Activated CD4-positive, alpha-beta T cell treated with anti-CD3 and anti-CD28 coated beads, Interleukin-2, amount 10 ng/mL, durations not matched to agents 7 days and 5 days (primary cell): Measurements from ENCODE around the gene PCDHA7. TPM values are rescaled to one million over a fixed set of nuclear protein-coding genes. Genes with fewer than 3 reads are reported as not detected.
A peak's percentile ranks its signal among the peaks of the same experiment; 100 is the strongest.
"Not testable (repeated sequence)": the region's sequence is repeated elsewhere in the genome, so short reads cannot be mapped to it uniquely, and the experiment has no call there.

Experiments used
- CTCF ChIA-PET: fragments of 350-600 bp; sonication (Branson Sonifier 250); formaldehyde crosslinking; loops from one replicate; lab custom pipeline; 2021; ENCODE audit warnings: antibody characterized with exemption; lab: Charles Lee
- POLR2A ChIA-PET: fragments of 350-600 bp; sonication (Branson Sonifier 250); formaldehyde crosslinking; loops from one replicate; lab custom pipeline; 2021; ENCODE audit warnings: antibody characterized with exemption; lab: Charles Lee
- DNase-seq: peaks from one replicate; pipeline ENCODE4 v3.0.0-alpha.2; 2020
- H3K27ac Mint-ChIP-seq: one replicate; pipeline ENCODE4 v1.8.0; 2021; ENCODE audit warnings: mild to moderate bottlenecking, moderate library complexity, mixed read lengths
- H3K27me3 Mint-ChIP-seq: one replicate; pipeline ENCODE4 v1.8.0; 2021; ENCODE audit warnings: mixed read lengths
- H3K36me3 Mint-ChIP-seq: one replicate; pipeline ENCODE4 v1.8.0; 2021; ENCODE audit warnings: low read depth, mixed read lengths
- H3K4me1 Mint-ChIP-seq: one replicate; pipeline ENCODE4 v1.8.0; 2021; ENCODE audit warnings: mixed read lengths
- H3K4me3 Mint-ChIP-seq: one replicate; pipeline ENCODE4 v1.8.0; 2021; ENCODE audit warnings: mild to moderate bottlenecking, moderate library complexity, mixed read lengths
- H3K9me3 Mint-ChIP-seq: one replicate; pipeline ENCODE4 v1.8.0; 2021; ENCODE audit warnings: mixed read lengths
- total RNA-seq, 2 experiments: library from RNA; stranded (reverse); gene quantifications; one replicate each; pipeline ENCODE4 v1.2.3, GENCODE V29; 2021

The PCDHA7 gene
- not detected for total RNA-seq

GRCh38 chr5:140833993-140834392 is at the start of gene PCDHA7:
Gene PCDHA7, plus strand, starts transcription at chr5:140834269. Its CDS starts 115 bp downstream, at chr5:140834384.
- no peak within 1 kb of the TSS for H3K27ac Mint-ChIP-seq
- CTCF ChIA-PET: no interaction called here
- no peak within 1 kb of the TSS for H3K4me3 Mint-ChIP-seq
- no peak for DNase-seq
- H3K4me1 Mint-ChIP-seq: no peaks in the 10 kb centered on the region
- peaks cover 6% of the 10 kb centered on the region for H3K9me3 Mint-ChIP-seq
- H3K36me3 Mint-ChIP-seq: no peaks in the 10 kb centered on the region
- POLR2A ChIA-PET: no interaction called here
- peaks cover 2% of the 10 kb centered on the region for H3K27me3 Mint-ChIP-seq

GRCh38 chr5:140785905-140786686 is 48.0 kb upstream of the PCDHA7 start, which contains the start of gene PCDHA1:
Gene PCDHA1, plus strand, starts transcription at chr5:140786140.
- Mint-ChIP-seq H3K4me1 (peaks cover 1% of the 10 kb centered on the region), H3K27me3 (peaks cover 4% of the 10 kb centered on the region), H3K27ac (no peak within 1 kb of the TSS), H3K36me3 (no peaks in the 10 kb centered on the region), H3K9me3 (peaks cover 31% of the 10 kb centered on the region), H3K4me3 (no peak within 1 kb of the TSS)
- ChIA-PET POLR2A (no interaction called here), CTCF (interaction anchor here (1.0 kb wide), 1 partner anchor 9 kb away, joined by 3 read pairs; the partner anchor contains the start of gene PCDHA2)
- no peak for DNase-seq

GRCh38 chr5:140787422-140787821 is 46.6 kb upstream of the PCDHA7 start:
- H3K4me3 Mint-ChIP-seq, H3K27ac Mint-ChIP-seq, H3K27me3 Mint-ChIP-seq, POLR2A ChIA-PET, DNase-seq, H3K4me1 Mint-ChIP-seq, H3K36me3 Mint-ChIP-seq: not testable (repeated sequence)
- peaks cover 27% of the 10 kb centered on the region for H3K9me3 Mint-ChIP-seq
- CTCF ChIA-PET: interaction anchor here (1.0 kb wide), 1 partner anchor 8 kb away, joined by 3 read pairs; the partner anchor contains the start of gene PCDHA2

GRCh38 chr5:140787849-140788504 is 46.1 kb upstream of the PCDHA7 start:
- POLR2A ChIA-PET, DNase-seq, H3K27me3 Mint-ChIP-seq, CTCF ChIA-PET, H3K27ac Mint-ChIP-seq, H3K4me3 Mint-ChIP-seq, H3K36me3 Mint-ChIP-seq, H3K4me1 Mint-ChIP-seq: not testable (repeated sequence)
- H3K9me3 Mint-ChIP-seq: peaks cover 24% of the 10 kb centered on the region

- ChIA-PET CTCF (no interaction called here), POLR2A (no interaction called here)
- H3K27ac Mint-ChIP-seq: no peak overlapping the region
Measured at GRCh38 chr5:140791089-140791488, 43.0 kb upstream of the PCDHA7 start.

GRCh38 chr5:140794595-140795258 is 39.3 kb upstream of the PCDHA7 start, which contains the start of gene PCDHA2:
Gene PCDHA2, plus strand, starts transcription at chr5:140794852.
- H3K4me1 Mint-ChIP-seq: no peaks in the 10 kb centered on the region
- H3K4me3 Mint-ChIP-seq: no peak within 1 kb of the TSS
- no peak for DNase-seq
- ChIA-PET POLR2A (no interaction called here), CTCF (interaction anchor here (1.2 kb wide), 1 partner anchor 8 kb away, joined by 3 read pairs; no protein-coding TSS in a partner anchor)
- H3K36me3 Mint-ChIP-seq: no peaks in the 10 kb centered on the region
- H3K27ac Mint-ChIP-seq: no peak within 1 kb of the TSS
- peaks cover 4% of the 10 kb centered on the region for H3K27me3 Mint-ChIP-seq
- peaks cover 27% of the 10 kb centered on the region for H3K9me3 Mint-ChIP-seq

More at GRCh38 chr5:140791089-140791488, 43.0 kb upstream of the PCDHA7 start:
- Mint-ChIP-seq H3K27me3 (peaks cover 8% of the 10 kb centered on the region), H3K4me1 (no peaks in the 10 kb centered on the region), H3K9me3 (peaks cover 34% of the 10 kb centered on the region), H3K4me3 (no peak overlapping the region), H3K36me3 (no peaks in the 10 kb centered on the region)
- no peak for DNase-seq

- ChIA-PET POLR2A (no interaction called here), CTCF (interaction anchor here (1.2 kb wide), 1 partner anchor 9 kb away, joined by 3 read pairs; no protein-coding TSS in a partner anchor)
- Mint-ChIP-seq H3K9me3 (peaks cover 28% of the 10 kb centered on the region), H3K36me3 (no peaks in the 10 kb centered on the region), H3K27ac (no peak overlapping the region), H3K4me1 (no peaks in the 10 kb centered on the region), H3K4me3 (no peak overlapping the region), H3K27me3 (peaks cover 5% of the 10 kb centered on the region)
- DNase-seq: no peak
Measured at GRCh38 chr5:140795259-140795641, 38.8 kb upstream of the PCDHA7 start.

GRCh38 chr5:140796072-140796717 is 37.9 kb upstream of the PCDHA7 start:
- CTCF ChIA-PET, H3K4me1 Mint-ChIP-seq, H3K27ac Mint-ChIP-seq, POLR2A ChIA-PET, H3K4me3 Mint-ChIP-seq, H3K36me3 Mint-ChIP-seq, DNase-seq, H3K27me3 Mint-ChIP-seq: not testable (repeated sequence)
- H3K9me3 Mint-ChIP-seq: peaks cover 28% of the 10 kb centered on the region

- Mint-ChIP-seq H3K9me3 (peaks cover 32% of the 10 kb centered on the region), H3K36me3 (no peaks in the 10 kb centered on the region), H3K27me3 (peaks cover 5% of the 10 kb centered on the region), H3K27ac (no peak overlapping the region), H3K4me3 (no peak overlapping the region), H3K4me1 (no peaks in the 10 kb centered on the region)
- POLR2A ChIA-PET: no interaction called here
- CTCF ChIA-PET: no interaction called here
- no peak for DNase-seq
Measured at GRCh38 chr5:140796718-140797095, 37.4 kb upstream of the PCDHA7 start.

GRCh38 chr5:140800816-140801493 is 33.1 kb upstream of the PCDHA7 start, which contains the start of gene PCDHA3:
Gene PCDHA3, plus strand, starts transcription at chr5:140801057.
- no peak for DNase-seq
- Mint-ChIP-seq H3K27me3 (peaks cover 1% of the 10 kb centered on the region), H3K27ac (peak within 1 kb of the TSS; percentile 50), H3K4me1 (no peaks in the 10 kb centered on the region), H3K9me3 (peaks cover 24% of the 10 kb centered on the region), H3K36me3 (no peaks in the 10 kb centered on the region), H3K4me3 (no peak within 1 kb of the TSS)
- ChIA-PET POLR2A (no interaction called here), CTCF (no interaction called here)

- Mint-ChIP-seq H3K27me3 (peaks cover 1% of the 10 kb centered on the region), H3K27ac (peak overlapping the region; percentile 50), H3K9me3 (peaks cover 23% of the 10 kb centered on the region), H3K4me1 (no peaks in the 10 kb centered on the region), H3K4me3 (no peak overlapping the region), H3K36me3 (no peaks in the 10 kb centered on the region)
- ChIA-PET POLR2A (no interaction called here), CTCF (interaction anchor here (0.8 kb wide), 1 partner anchor 518 kb away, joined by 3 read pairs; no protein-coding TSS in a partner anchor)
- DNase-seq: no peak
Measured at GRCh38 chr5:140801494-140801841, 32.6 kb upstream of the PCDHA7 start.

- peaks cover 25% of the 10 kb centered on the region for H3K9me3 Mint-ChIP-seq
- H3K4me3 Mint-ChIP-seq, DNase-seq, H3K36me3 Mint-ChIP-seq, H3K27me3 Mint-ChIP-seq, H3K4me1 Mint-ChIP-seq, H3K27ac Mint-ChIP-seq, POLR2A ChIA-PET: not testable (repeated sequence)
- CTCF ChIA-PET: interaction anchor here (0.8 kb wide), 1 partner anchor 517 kb away, joined by 3 read pairs; no protein-coding TSS in a partner anchor
Measured at GRCh38 chr5:140802381-140802780, 31.7 kb upstream of the PCDHA7 start.
